Activated CD4-positive, alpha-beta T cell treated with anti-CD3 and anti-CD28 coated beads, Interleukin-2, amount 10 ng/mL, durations not matched to agents 24 days and 14 days (primary cell): ENCODE results near the gene PTPN23. TPM values are rescaled to one million over a fixed set of nuclear protein-coding genes. Genes with fewer than 3 reads are reported as not detected.
"Not testable (repeated sequence)": the region's sequence is repeated elsewhere in the genome, so short reads cannot be mapped to it uniquely, and the experiment has no call there.

Source experiments
- DNase-seq: peaks from one replicate; pipeline ENCODE4 v3.0.0; 2022
- H3K27ac Mint-ChIP-seq: one replicate; pipeline ENCODE4 v1.8.0; 2022; ENCODE audit warnings: mild to moderate bottlenecking, mixed read lengths
- H3K27me3 Mint-ChIP-seq: one replicate; pipeline ENCODE4 v1.8.0; 2022; ENCODE audit warnings: mixed read lengths
- H3K36me3 Mint-ChIP-seq: one replicate; pipeline ENCODE4 v1.8.0; 2022; ENCODE audit warnings: low read depth, mild to moderate bottlenecking, mixed read lengths
- H3K4me1 Mint-ChIP-seq: one replicate; pipeline ENCODE4 v1.8.0; 2021; ENCODE audit warnings: mixed read lengths
- H3K4me3 Mint-ChIP-seq: one replicate; pipeline ENCODE4 v1.8.0; 2022; ENCODE audit warnings: mild to moderate bottlenecking, moderate library complexity, mixed read lengths
- H3K9me3 Mint-ChIP-seq: one replicate; pipeline ENCODE4 v1.8.0; 2021; ENCODE audit warnings: mixed read lengths
- intact Hi-C: fragments of 100-400 bp; cut with micrococcal nuclease; formaldehyde crosslinking; loops from one replicate; pipeline ENCODE4 v1.15.1; 2023
- total RNA-seq: library from RNA; stranded (reverse); gene quantifications from 2 replicates; pipeline ENCODE4 v1.2.3, GENCODE V29; 2022

Gene PTPN23
- total RNA-seq, 1 donor from 2014 or later = 34.1 TPM

DNA sequence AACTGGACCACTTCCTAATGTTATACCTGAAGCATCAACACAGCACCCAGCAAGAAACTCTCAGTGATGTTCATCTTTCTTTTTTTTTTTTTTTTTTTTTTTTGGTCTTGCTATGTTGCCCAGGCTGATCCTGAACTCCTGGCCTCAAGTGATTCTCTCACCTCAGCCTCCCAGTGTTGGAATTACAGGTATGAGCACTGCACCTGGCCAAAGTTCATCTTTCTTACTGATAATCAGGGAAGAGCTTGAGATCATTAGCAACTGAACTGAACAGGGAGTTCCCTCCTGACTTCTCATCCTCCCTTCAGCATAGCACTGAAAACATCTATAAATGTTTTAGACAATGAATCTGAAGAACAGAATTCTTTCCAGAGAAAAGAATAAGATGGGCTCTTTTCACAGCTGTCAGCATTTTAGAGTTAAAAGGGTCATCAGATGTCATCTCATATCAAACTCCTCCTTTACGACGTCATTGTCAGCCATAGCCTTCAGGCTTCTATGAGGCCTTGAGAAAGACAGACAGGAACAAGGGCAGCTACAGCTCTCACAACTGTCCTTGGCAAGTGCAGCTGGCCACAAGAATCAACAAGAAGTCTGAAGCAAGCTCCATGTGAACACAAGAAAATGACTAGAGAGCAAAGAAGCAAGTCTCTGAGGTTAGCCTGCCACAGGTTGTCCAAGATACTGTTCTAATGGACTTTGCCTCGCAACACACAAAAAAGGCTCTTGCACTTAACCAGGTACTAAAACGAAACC is 61.2 kb downstream of the PTPN23 start:
- DNase-seq = no peak
- no peaks in the 10 kb centered on the region for H3K4me1 Mint-ChIP-seq
- H3K27ac Mint-ChIP-seq = no peak overlapping the region
- H3K27me3 Mint-ChIP-seq = no peaks in the 10 kb centered on the region
- H3K9me3 Mint-ChIP-seq = no peaks in the 10 kb centered on the region
- H3K4me3 Mint-ChIP-seq = no peak overlapping the region
- intact Hi-C loops = no loop called here
- H3K36me3 Mint-ChIP-seq = peaks cover 27% of the 10 kb centered on the region

DNA sequence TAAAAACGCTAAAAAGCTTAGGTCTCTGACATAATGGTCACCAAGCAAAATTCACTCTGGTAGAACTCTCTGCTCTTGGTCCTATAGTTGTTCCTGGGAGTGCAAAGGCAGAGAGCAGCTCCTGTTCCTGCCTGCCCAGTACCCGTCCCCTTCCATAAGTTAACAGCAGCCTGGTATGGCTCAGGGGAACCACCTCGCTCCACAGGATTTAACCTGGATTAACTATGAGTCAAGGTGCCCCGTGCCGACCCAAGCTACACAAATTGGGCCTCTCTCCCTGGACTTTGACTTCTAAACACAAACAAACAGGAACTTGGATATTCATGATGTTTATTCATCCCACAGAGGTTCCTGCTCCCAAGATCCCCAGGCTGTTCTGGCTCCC is 62.8 kb downstream of the PTPN23 start:
- H3K4me3 Mint-ChIP-seq = no peak overlapping the region
- H3K36me3 Mint-ChIP-seq = peaks cover 29% of the 10 kb centered on the region
- H3K4me1 Mint-ChIP-seq = no peaks in the 10 kb centered on the region
- H3K27ac Mint-ChIP-seq = no peak overlapping the region
- DNase-seq = no peak
- peaks cover 5% of the 10 kb centered on the region for H3K9me3 Mint-ChIP-seq
- H3K27me3 Mint-ChIP-seq = no peaks in the 10 kb centered on the region
- intact Hi-C loops = no loop called here

DNA sequence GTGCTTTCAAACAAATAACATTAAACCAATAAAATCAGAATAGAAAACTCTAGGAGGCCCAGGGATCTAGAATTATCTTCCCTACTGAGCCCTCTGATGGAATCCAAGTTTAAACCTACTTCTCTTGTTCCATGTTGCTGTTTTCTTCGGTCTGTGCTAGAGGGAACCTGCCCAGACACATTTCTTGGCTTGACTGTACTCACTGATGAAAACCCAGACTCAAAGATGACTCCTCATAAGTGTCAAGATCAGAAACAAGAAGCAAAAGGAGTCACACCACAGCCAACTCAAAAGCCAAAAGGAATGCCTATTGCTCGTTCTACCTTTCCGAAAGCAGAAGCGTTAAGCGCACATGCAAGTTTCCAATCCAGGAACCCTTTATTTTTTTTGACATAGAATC is 63.3 kb downstream of the PTPN23 start:
- Mint-ChIP-seq H3K9me3 (peaks cover 8% of the 10 kb centered on the region), H3K27me3 (no peaks in the 10 kb centered on the region), H3K4me1 (no peaks in the 10 kb centered on the region), H3K27ac (no peak overlapping the region), H3K36me3 (peaks cover 28% of the 10 kb centered on the region), H3K4me3 (no peak overlapping the region)
- intact Hi-C loops = no loop called here
- DNase-seq = no peak

DNA sequence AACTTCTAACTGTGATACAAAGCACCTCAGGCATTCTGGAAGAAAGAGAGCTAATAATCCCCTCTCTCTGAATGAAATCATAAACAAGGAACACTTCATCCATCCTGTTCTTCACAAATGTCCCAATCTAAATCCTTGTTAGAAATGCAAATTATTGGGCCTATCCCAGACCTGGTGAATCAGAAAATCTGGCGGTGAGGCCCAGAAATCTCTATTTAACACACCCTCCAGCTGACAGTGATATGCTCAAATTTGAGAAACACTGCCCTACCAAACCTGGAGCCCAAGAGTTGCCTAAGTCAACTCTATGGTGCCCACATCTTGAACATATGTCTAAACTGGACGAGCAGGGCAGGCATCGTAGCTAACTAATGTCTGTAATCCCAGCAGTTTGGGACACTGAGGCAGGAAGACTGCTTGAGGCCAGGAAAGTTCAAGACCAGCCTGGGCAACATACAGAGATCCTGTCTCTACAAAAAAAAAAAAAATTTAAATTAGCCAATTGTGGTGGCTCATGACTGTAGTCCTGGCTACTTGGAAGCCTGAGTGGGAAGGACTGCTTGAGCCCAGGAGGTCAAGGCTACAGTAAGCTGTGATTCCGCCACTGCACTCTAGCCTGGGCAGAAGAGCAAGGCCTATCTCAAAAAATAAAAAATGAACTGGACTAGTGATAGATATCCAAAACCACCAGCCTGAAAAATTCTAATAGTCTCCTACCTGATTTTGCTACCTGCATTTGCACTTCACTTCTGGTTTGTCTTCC is 71.8 kb downstream of the PTPN23 start:
- no peak for DNase-seq
- Mint-ChIP-seq H3K36me3 (peaks cover 17% of the 10 kb centered on the region), H3K4me1 (peaks cover 5% of the 10 kb centered on the region), H3K27ac (no peak overlapping the region), H3K27me3 (no peaks in the 10 kb centered on the region), H3K9me3 (peaks cover 8% of the 10 kb centered on the region), H3K4me3 (no peak overlapping the region)
- intact Hi-C loops = no loop called here

DNA sequence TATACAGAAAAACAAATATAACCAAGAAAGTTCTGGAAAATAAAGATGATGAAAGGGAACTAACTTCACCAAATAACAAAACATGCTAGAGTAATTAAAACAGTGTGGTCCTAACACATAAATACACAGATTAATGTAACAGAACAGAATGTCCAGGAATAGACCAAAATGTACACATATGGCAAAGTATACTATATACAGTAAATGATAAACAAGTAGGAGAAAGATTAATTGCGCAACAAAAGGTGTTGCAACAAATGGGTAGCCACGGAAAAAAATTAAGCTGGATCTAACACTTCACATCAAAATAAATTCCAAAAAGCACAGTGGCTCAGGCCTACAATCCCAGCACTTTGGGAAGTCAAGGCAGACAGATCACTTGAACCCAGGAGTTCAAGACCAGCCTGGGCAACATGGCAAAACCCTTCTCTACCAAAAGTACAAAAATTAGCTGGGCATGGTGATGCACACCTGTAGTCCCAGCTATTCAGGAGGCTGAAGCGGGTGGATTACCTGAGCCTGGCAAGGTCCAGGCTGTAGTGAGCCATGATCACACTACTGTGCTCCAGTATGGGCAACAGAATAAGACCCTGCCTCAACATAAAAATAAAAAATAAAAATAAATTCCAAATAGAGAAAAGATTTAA is 75.1 kb downstream of the PTPN23 start:
- no peak overlapping the region for H3K27ac Mint-ChIP-seq
- intact Hi-C loops = no loop called here
- H3K36me3 Mint-ChIP-seq = peaks cover 18% of the 10 kb centered on the region
- no peaks in the 10 kb centered on the region for H3K27me3 Mint-ChIP-seq
- H3K4me3 Mint-ChIP-seq = no peak overlapping the region
- H3K4me1 Mint-ChIP-seq = peaks cover 9% of the 10 kb centered on the region
- DNase-seq = no peak
- peaks cover 4% of the 10 kb centered on the region for H3K9me3 Mint-ChIP-seq

DNA sequence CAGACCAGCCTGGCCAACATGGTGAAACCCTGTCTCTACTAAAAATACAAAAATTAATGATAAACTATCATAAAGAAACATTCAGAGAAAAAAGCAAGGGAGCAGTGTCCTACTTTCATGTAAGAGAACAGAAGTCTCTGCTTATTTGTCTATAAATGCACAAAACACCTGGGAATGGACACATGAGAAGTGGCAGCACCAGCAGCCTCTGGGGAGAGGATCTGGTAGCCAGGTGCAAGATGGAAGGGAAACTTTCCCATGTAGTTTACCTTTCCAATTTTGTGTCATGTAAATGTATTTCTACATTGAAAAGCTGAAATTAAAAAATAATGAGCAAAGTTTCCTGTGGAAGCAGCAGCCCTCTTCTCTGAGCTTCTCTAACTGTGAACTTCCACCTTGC is 76.2 kb downstream of the PTPN23 start:
- Mint-ChIP-seq H3K27ac (no peak overlapping the region), H3K4me3 (no peak overlapping the region), H3K27me3 (no peaks in the 10 kb centered on the region), H3K4me1 (peaks cover 9% of the 10 kb centered on the region), H3K36me3 (peaks cover 15% of the 10 kb centered on the region), H3K9me3 (peaks cover 4% of the 10 kb centered on the region)
- intact Hi-C loops = no loop called here
- DNase-seq = no peak

DNA sequence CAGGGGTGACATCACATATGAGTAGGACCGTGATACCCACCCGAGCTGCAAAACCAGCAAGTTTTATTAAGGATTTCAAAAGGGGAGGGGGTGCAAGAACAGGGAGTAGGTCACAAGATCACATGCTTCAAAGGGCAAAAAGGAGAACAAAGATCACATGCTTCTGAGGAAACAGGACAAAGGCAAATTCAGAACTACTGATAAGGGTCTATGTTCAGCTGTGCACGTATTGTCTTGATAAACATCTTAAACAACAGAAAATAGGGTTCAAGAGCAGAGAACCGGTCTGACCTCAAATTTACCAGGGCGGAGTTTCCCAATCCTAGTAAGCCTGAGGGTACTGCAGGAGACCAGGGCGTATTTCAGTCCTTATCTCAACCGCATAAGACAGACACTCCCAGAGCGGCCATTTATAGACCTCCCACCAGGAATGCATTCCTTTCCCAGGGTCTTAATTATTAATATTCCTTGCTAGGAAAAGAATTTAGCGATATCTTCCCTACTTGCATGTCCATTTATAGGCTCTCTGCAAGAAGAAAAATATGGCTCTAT is 78.8 kb downstream of the PTPN23 start:
- Mint-ChIP-seq H3K36me3 (peaks cover 21% of the 10 kb centered on the region), H3K4me1 (peaks cover 14% of the 10 kb centered on the region)
- DNase-seq, H3K4me3 Mint-ChIP-seq, H3K27me3 Mint-ChIP-seq, intact Hi-C loops, H3K9me3 Mint-ChIP-seq, H3K27ac Mint-ChIP-seq: not testable (repeated sequence)

Other genes starting within 250 kb of the PTPN23 start
- 41.5 and 42.0 TPM in 2 replicates for gene SETD2, start 216.9 kb upstream of the PTPN23 start, total RNA-seq
- 3.0 and 3.6 TPM in 2 replicates for gene KIF9, start 98.2 kb upstream of the PTPN23 start, total RNA-seq
- gene KLHL18, start 98.1 kb upstream of the PTPN23 start, total RNA-seq = 47.0 and 49.3 TPM in 2 replicates
- 86.3 and 87.2 TPM in 2 replicates for gene SCAP, start 94.9 kb downstream of the PTPN23 start, total RNA-seq
- gene ELP6, start 132.7 kb downstream of the PTPN23 start, total RNA-seq = 45.9 and 49.7 TPM in 2 replicates
- gene CSPG5, start 197.8 kb downstream of the PTPN23 start, total RNA-seq = 1.7 and 2.0 TPM in 2 replicates